GM12873 (cell line): ENCODE data around the gene CLDN18.

Experiments used
- TF ChIP-seq, protein P1 (sequence below): IDR thresholded peaks from 2 replicates; pipeline ENCODE4 v1.5.1; 2012; ENCODE audit warnings: low read depth, mild to moderate bottlenecking, moderate library complexity, low read length, control low read depth; ENCODE audit not compliant: insufficient read depth; ENCODE audit errors: missing control alignments

Gene CLDN18

DNA sequence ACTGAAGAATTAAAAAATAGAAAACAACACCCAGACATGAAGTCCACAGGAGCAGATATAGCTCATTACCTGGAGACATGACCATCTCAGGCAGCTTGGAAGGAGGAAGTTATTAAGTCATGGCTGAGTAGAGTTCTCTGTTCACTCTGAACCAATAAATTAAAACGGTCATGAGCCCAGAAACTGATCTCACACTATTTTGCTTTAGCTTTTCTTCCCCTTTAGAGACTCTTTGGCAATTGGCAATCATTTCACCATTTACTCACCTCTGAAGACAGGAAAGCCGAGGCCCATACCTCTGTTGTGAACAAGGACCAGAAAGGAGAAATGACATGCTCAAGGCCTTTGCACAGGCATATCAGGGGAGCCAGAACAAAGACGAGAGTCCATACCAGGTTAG, 26.6 kb downstream of the CLDN18 start:
- TF ChIP-seq, protein P1, sequence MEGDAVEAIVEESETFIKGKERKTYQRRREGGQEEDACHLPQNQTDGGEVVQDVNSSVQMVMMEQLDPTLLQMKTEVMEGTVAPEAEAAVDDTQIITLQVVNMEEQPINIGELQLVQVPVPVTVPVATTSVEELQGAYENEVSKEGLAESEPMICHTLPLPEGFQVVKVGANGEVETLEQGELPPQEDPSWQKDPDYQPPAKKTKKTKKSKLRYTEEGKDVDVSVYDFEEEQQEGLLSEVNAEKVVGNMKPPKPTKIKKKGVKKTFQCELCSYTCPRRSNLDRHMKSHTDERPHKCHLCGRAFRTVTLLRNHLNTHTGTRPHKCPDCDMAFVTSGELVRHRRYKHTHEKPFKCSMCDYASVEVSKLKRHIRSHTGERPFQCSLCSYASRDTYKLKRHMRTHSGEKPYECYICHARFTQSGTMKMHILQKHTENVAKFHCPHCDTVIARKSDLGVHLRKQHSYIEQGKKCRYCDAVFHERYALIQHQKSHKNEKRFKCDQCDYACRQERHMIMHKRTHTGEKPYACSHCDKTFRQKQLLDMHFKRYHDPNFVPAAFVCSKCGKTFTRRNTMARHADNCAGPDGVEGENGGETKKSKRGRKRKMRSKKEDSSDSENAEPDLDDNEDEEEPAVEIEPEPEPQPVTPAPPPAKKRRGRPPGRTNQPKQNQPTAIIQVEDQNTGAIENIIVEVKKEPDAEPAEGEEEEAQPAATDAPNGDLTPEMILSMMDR = no peak

DNA sequence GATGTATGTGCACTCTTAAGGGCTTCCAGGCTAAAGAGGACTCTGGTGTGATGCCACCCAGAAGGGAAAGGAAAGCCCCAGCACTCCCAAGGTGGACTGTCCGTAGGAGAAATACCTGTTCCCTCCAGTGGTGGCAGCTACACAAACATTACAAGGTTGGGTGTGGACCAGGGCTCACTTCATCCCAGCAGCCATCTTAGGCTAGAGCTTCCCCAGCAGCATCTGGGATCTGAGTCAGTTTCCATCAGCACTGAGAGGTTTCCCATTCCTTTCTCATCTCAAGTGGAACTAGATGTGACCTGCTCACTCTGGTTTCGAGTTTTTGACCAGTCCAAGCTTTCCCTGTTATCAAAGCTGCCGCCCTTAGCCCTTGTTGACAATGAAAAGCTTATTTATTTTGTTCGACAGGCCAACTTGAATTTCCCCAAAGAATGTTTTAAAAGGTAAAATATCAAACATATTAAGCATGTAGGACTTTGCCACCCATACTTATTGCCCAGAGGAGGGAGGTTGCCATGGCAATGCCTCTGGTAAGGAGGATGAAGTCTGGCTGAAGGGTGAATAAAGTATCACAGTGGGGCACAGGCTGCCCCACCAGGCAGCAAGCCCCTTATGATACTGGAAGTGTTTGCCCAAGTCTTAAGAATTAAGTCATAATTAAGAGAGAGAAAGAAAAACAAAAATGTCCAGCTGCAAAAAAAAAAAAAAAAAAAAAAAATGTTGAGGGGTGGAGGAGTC, 28.9 kb downstream of the CLDN18 start:
- TF ChIP-seq, protein P1 = no peak

DNA sequence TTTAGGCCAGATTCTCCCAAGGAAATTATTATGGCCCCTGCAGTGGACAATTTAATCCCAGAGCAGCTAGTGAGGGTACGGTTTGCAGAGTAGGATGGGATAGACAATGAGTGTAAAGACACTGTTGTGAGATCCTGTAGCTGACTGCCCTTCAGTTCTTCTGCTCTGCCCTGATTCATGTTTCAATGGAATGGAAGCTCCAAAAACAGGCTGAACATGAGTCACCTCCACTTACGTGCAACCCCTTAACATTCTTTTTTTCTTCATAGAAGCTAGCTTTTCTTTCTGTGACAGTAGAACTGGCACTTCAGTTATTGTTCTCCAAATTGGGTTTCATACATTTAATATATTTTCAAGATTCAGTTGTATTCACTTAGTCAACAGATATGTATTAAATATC, 32.1 kb downstream of the CLDN18 start:
- TF ChIP-seq, protein P1 = no peak

DNA sequence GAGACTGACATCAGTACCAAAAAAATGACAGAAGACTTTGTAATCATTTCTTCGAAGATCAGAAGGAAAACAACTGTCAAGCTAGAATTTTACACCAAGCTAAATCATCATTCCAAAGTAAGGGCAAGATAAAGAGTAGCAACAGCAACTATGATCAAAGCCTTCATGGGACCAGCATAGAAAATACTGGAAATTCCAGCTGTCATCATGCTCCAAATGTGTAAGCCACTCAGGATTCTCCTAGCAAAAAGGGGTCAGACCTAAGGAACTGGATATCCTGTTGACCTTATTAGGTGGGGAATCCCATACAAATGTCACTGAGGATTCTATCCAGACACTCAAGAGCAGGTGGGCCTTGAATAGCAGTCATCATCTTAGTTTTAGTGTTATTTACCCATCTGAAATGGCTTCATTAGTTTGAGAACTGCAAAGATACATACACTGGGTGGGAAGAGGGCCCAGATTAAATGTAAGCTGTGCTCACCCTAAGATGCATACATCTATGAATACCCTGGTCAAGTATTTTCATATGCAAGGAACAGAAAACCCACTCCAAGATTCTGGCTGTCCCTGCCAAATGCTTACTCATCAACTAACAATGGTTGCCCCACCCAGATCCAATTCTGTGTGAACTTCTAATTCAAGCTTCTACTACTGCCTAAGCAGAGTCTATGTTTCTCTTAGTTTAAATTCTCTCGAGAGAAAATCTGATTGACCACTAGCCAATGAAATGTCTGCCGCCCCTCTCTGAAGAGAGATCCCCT, 33.5 kb downstream of the CLDN18 start:
- TF ChIP-seq, protein P1 = no peak

DNA sequence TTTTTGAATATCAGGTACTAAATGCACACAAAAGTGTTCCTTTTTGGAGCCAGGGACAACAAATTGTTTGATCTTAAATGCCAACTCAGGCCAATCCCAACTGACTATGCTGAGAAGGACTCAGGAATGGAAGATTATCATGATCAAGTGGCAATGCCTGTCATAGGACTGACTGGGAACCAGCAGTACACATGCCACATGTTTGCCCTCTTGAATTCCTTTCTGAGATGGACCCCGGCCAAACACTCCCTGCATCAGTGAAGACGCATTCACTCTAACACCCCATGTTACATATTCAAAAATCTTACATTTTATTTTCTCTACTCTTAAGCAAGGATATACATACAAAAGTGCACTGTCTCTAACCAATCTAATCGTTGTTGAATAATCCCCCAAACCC, 36.1 kb downstream of the CLDN18 start:
- TF ChIP-seq, protein P1 = no peak

DNA sequence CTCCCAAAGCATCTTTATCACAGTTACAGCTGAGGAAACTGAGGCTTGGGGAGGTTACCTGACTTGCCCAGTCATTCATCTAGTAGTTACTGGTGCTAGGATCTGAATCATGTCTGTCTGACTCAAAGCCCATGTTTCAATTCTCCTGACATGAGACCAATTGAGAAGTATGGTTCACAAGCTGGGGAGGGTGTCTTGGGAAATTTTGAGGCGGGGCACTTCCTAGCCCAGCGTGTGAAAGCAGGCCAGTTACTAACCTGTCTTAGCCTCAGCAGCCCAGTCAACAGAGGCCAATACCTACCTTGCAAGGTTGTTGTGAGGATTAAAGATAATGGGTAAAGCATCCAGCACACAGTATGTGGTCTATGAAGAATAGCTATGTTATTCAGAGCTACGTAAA, 37.0 kb downstream of the CLDN18 start:
- TF ChIP-seq, protein P1 = no peak

DNA sequence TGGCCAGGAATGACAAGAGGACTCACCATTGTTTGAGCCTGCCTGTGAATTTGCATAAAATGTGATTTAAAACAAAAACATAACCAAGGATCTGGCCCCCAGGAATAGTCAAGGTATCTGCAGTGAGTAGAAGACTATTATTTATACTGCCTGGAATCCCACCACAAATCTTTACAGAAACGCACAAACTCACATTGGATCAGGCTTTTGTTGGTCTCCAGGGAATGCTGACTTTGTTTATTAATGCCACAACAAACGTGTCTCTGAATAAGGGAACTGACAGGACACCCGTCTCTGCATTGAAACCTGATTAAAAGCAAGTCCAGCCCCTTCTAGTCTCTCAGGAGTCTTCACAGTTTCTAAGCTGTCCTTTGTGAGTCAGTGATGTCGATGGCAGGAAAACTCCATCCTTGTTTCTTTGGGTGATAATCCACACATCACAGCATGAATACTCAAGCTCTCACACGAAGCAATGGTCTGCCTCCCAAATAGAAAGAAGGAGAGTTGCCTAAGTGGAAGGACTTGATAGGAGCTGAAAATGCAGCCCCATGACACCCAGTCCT, 37.7 kb downstream of the CLDN18 start:
- TF ChIP-seq, protein P1 = no peak
